ENCODE results near the gene CMIP. TPM values are rescaled to one million over a fixed set of nuclear protein-coding genes. Genes with fewer than 3 reads are reported as not detected.

The CMIP gene
- total RNA-seq, 4 donors from 2014 or later = 40.0 to 69.6 (median 47.0) TPM

DNA sequence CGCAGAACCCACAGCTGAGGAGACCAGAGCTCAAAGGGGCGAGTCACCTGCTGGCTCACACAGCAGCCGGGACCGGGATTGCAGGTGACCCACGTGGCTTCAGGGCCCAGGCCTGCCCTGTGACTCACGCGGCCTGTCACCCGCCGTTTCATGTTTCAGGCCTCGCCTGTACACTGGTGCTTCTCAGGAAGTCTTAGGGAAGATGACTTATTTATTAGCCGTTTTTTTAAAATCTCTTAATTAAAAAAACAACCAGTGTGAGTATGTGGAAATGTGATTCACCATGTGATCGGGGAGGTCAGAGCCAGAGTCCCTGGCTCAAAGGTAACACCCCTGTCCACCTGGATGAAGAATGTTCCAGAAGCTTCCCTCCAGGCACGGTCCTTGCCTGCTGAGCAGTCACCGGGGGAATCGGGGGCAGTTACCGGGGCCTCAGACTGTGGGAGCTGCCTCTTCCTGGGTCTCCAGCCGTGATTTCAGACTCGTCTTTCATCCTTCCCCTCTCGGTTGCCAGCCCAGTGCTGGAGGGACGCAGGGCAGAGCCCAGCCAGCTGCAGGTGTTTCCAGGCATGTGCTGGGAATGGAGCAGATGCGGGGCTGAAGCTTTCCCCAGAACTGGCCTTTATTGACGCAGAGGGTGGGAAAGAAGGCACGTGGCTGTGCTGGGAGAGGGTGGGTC, 49.3 kb downstream of the CMIP start:
- Histone ChIP-seq H3K36me3 (no peaks in the 10 kb centered on the region), H3K4me3 (no peak overlapping the region), H3K4me1 (peaks cover 10 to 66% (median 31%) of the 10 kb centered on the region in 4 donors), H3K9me3 (no peaks in the 10 kb centered on the region), H3K27me3 (no peaks in the 10 kb centered on the region), H3K27ac (peak overlapping the region; percentile 33 to 47 (median 35))
- in situ Hi-C loops (cut with MboI; ENCODE audit: low pct_ligation_motif_present in 1 of 4, low pct_unique_long_range_greater_than_20kb in 1 of 4, low sequenced_read_pairs in 3 of 4) = no loop called here
- DNase-seq = peak; percentile 71
- no peak for TF ChIP-seq POLR2AphosphoS5 (IDR thresholded peaks at IDR 0.05)
- TF ChIP-seq POLR2A (IDR thresholded peaks at IDR 0.05) = no peak
- TF ChIP-seq, protein P1, sequence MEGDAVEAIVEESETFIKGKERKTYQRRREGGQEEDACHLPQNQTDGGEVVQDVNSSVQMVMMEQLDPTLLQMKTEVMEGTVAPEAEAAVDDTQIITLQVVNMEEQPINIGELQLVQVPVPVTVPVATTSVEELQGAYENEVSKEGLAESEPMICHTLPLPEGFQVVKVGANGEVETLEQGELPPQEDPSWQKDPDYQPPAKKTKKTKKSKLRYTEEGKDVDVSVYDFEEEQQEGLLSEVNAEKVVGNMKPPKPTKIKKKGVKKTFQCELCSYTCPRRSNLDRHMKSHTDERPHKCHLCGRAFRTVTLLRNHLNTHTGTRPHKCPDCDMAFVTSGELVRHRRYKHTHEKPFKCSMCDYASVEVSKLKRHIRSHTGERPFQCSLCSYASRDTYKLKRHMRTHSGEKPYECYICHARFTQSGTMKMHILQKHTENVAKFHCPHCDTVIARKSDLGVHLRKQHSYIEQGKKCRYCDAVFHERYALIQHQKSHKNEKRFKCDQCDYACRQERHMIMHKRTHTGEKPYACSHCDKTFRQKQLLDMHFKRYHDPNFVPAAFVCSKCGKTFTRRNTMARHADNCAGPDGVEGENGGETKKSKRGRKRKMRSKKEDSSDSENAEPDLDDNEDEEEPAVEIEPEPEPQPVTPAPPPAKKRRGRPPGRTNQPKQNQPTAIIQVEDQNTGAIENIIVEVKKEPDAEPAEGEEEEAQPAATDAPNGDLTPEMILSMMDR (IDR thresholded peaks at IDR 0.05) = no peak
- TF ChIP-seq EP300 (IDR thresholded peaks at IDR 0.05; ENCODE audit: low read depth) = no peak
- intact Hi-C loops (cut with DNase I; ENCODE audit: low total_unique reads) = no loop called here
- 71 to 85% methylated on average over 4 to 23 of the region's 23 CpGs for WGBS, 2 donors (ENCODE audit: low coverage in 1 of 2)

DNA sequence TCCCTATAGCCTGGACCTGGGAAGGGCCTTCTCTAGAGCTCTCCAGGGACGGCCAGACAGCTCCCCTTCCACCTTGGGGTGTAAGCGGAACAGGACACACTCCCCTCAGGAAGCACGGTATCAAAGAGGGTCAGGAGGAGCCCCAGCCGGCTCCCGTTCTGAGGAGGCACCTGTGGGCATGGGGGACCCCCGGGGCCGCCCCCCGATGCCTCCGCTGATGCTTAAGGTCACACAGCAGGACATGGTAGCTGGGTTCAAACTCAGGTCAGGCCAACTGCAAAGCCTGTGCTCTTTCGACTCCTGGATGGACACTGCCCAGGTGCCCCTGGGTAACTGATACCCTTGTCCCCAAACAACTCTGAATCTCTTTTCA, 49.8 kb downstream of the CMIP start:
- no peaks in the 10 kb centered on the region for H3K9me3 ChIP-seq
- DNase-seq = no peak
- 80% methylated on average over 10 of the region's 10 CpGs; no CpG with 5 or more reads in 1 of the 2 donors for WGBS, 2 donors (ENCODE audit: low coverage in 1 of 2)
- in situ Hi-C loops (cut with MboI; ENCODE audit: low pct_ligation_motif_present in 1 of 4, low pct_unique_long_range_greater_than_20kb in 1 of 4, low sequenced_read_pairs in 3 of 4) (no loop called here), intact Hi-C loops (cut with DNase I; ENCODE audit: low total_unique reads) (no loop called here)
- no peak overlapping the region for H3K4me3 ChIP-seq
- no peak for TF ChIP-seq EP300 (IDR thresholded peaks at IDR 0.05; ENCODE audit: low read depth)
- TF ChIP-seq, protein P1 (IDR thresholded peaks at IDR 0.05) = no peak
- no peak for TF ChIP-seq POLR2AphosphoS5 (IDR thresholded peaks at IDR 0.05)
- TF ChIP-seq POLR2A (IDR thresholded peaks at IDR 0.05) = no peak
- no peaks in the 10 kb centered on the region for H3K27me3 ChIP-seq
- peak overlapping the region; percentile 33 to 47 (median 35) for H3K27ac ChIP-seq
- H3K36me3 ChIP-seq = no peaks in the 10 kb centered on the region
- H3K4me1 ChIP-seq = peaks cover 10 to 66% (median 31%) of the 10 kb centered on the region in 4 donors

DNA sequence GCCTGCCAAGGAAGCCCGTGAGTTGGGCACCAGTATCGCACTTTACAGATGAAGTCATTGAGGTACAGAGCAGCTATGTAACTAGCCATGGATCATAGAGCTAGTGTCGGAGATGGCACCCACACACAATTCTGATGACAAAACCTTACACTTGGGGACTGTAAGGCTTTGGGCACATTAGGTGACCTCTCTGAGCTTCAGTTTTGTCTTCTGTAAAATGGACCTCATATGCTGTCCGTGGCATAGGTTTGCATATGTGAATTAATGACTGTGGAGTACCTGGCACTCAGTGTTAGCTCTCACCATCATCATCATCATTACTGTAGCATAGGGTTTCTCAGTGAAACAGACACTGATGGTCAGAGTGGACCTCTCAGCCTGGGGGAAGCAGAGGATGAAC, 50.3 kb downstream of the CMIP start:
- Histone ChIP-seq H3K4me1 (peaks cover 10 to 66% (median 31%) of the 10 kb centered on the region in 4 donors), H3K36me3 (no peaks in the 10 kb centered on the region), H3K27me3 (no peaks in the 10 kb centered on the region), H3K4me3 (no peak overlapping the region), H3K9me3 (no peaks in the 10 kb centered on the region), H3K27ac (peak overlapping the region; percentile 5 to 37 (median 28))
- WGBS, 2 donors (ENCODE audit: low coverage in 1 of 2) = 95 to 98% methylated on average over 4 of the region's 4 CpGs
- DNase-seq = no peak
- intact Hi-C loops (cut with DNase I; ENCODE audit: low total_unique reads) = no loop called here
- TF ChIP-seq EP300 (IDR thresholded peaks at IDR 0.05; ENCODE audit: low read depth) = no peak
- no peak for TF ChIP-seq POLR2A (IDR thresholded peaks at IDR 0.05)
- TF ChIP-seq POLR2AphosphoS5 (IDR thresholded peaks at IDR 0.05) = no peak
- TF ChIP-seq, protein P1 (IDR thresholded peaks at IDR 0.05) = no peak
- in situ Hi-C loops (cut with MboI; ENCODE audit: low pct_ligation_motif_present in 1 of 4, low pct_unique_long_range_greater_than_20kb in 1 of 4, low sequenced_read_pairs in 3 of 4) = no loop called here

DNA sequence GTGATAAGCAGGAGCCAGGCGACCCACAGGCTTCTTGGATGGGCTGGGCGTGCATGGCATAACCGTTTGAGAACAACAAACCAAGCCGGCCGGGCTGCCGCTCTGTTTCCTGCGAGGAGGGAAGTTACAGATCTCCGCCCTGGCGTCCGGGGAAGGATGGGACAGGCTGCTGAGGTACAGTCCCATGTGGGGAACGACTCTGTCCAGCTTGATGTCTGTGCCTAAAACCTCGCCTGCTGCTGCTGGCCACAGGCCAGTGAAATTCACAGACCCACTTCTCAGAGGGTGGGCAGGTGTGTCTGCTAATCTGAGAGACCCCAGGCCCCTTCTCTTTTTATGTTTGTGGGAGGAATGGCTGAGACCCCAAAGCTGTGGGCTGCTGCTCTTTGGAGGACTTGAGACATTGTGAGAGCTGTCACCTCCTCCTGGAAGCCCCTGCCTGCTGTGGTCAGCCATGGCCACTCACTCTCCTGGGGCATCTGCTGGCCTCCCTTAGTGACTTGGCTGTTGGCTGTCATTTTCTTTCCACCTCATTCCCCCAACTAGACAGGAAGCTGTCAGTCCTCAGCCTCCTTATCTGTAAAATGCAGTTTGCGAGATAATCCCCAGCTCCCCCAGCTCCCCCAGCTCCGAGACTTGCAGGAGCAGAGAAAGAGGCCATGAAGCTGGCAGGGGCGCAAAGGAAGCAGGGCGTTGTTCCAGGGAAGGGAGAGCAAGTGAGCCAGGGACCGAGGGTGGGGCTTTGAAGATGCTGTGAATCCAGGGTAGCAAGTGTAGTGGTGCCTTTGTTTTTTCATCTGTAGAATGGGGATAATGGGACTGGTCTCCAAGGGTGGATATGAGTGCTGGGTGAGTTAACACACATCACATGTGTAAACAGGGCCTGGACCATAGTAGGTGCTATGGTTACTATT, 51.0 kb downstream of the CMIP start:
- TF ChIP-seq POLR2AphosphoS5 (IDR thresholded peaks at IDR 0.05) = no peak
- no peak for TF ChIP-seq EP300 (IDR thresholded peaks at IDR 0.05; ENCODE audit: low read depth)
- TF ChIP-seq POLR2A (IDR thresholded peaks at IDR 0.05) = no peak
- TF ChIP-seq, protein P1 (IDR thresholded peaks at IDR 0.05) = peak in 1 of 5 experiments; percentile 12
- H3K9me3 ChIP-seq = no peaks in the 10 kb centered on the region
- H3K27ac ChIP-seq = peak overlapping the region; percentile 5 to 46 (median 35)
- no peaks in the 10 kb centered on the region for H3K27me3 ChIP-seq
- intact Hi-C loops (cut with DNase I; ENCODE audit: low total_unique reads) (no loop called here), in situ Hi-C loops (cut with MboI; ENCODE audit: low pct_ligation_motif_present in 1 of 4, low pct_unique_long_range_greater_than_20kb in 1 of 4, low sequenced_read_pairs in 3 of 4) (no loop called here)
- 53 to 55% methylated on average over 10 to 17 of the region's 17 CpGs for WGBS, 2 donors (ENCODE audit: low coverage in 1 of 2)
- H3K4me1 ChIP-seq = peaks cover 10 to 68% (median 31%) of the 10 kb centered on the region in 4 donors
- DNase-seq = peak; percentile 35
- H3K4me3 ChIP-seq = no peak overlapping the region
- H3K36me3 ChIP-seq = no peaks in the 10 kb centered on the region

All from transverse colon (tissue), 4 donors.